Glutamatergic neuron (in vitro differentiated cells): Measurements from ENCODE around the gene ZNF597. TPM values are rescaled to one million over a fixed set of nuclear protein-coding genes. Genes with fewer than 3 reads are reported as not detected.
"Not testable (repeated sequence)": the region's sequence is repeated elsewhere in the genome, so short reads cannot be mapped to it uniquely, and the experiment has no call there.

Experiments used
- DNase-seq: peaks from one replicate; pipeline ENCODE4 v3.0.0; 2022
- H3K27ac Mint-ChIP-seq: one replicate; pipeline ENCODE4 v1.8.0; 2020; ENCODE audit warnings: mild to moderate bottlenecking, mixed read lengths, inconsistent platforms; ENCODE audit not compliant: unreplicated experiment
- H3K27me3 Mint-ChIP-seq: one replicate; pipeline ENCODE4 v1.8.0; 2020; ENCODE audit warnings: mild to moderate bottlenecking, moderate library complexity, mixed read lengths, inconsistent platforms; ENCODE audit not compliant: unreplicated experiment
- H3K36me3 Mint-ChIP-seq: one replicate; pipeline ENCODE4 v1.8.0; 2020; ENCODE audit warnings: mild to moderate bottlenecking, mixed read lengths, inconsistent platforms; ENCODE audit not compliant: unreplicated experiment
- H3K4me1 Mint-ChIP-seq: one replicate; pipeline ENCODE4 v1.8.0; 2020; ENCODE audit warnings: mild to moderate bottlenecking, low read depth, mixed read lengths, inconsistent platforms; ENCODE audit not compliant: unreplicated experiment
- H3K4me3 Mint-ChIP-seq: one replicate; pipeline ENCODE4 v1.8.0; 2020; ENCODE audit warnings: mild to moderate bottlenecking, mixed read lengths, inconsistent platforms; ENCODE audit not compliant: unreplicated experiment
- H3K9me3 Mint-ChIP-seq: one replicate; pipeline ENCODE4 v1.8.0; 2020; ENCODE audit warnings: mild to moderate bottlenecking, moderate library complexity, mixed read lengths, inconsistent platforms; ENCODE audit not compliant: unreplicated experiment
- total RNA-seq: library from RNA; stranded (reverse); fragmentation: NEBNext Ultra II Directional; extraction: Animal tissue kit (Norgen Biotek cat#: 25700); gene quantifications from one replicate; pipeline ENCODE4 v1.2.1, GENCODE V29; 2021; ENCODE audit not compliant: unreplicated experiment
- TF ChIP-seq, protein P1 (sequence below): fragments of 200-600 bp; sonication (generic); IDR thresholded peaks from one replicate; pipeline ENCODE4 v1.5.0; 2021; ENCODE audit not compliant: partially characterized antibody, unreplicated experiment

The ZNF597 gene
- total RNA-seq, 1 donor from 2014 or later, result 1.9 TPM

DNA sequence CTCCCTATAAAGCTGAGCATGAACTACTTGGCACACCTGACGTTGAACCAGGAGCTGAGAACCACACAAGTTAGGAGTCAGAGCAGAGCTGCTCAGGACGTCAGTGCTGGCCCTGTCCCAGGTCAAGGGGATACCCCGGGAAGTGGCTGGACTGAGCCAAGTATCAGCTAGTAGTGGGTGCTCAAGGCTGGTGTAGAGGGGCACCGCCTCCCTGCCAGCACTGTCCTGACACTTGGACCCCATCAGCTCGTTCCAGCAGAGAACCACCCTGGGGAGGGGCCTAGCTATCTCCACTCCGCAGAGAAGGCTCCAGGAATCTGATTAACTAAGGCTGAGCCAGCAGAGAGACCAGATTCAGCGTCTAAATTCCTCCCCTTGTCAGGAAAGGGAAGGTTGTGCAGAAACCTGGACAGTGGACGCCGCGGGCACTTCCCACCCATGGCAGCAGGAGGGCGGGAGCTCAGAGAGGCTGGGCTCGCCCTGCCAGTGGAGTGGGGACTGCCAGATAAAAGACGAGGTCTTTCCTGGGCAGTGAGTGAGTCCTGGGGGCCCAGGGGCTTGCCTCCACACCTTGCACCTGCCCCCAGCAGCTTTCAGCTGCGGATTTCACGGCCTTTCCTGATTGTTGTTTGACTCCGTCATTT is 31.0 kb upstream of the ZNF597 start:
- peak overlapping the region; percentile 20 for H3K27ac Mint-ChIP-seq
- H3K36me3 Mint-ChIP-seq, result no peaks in the 10 kb centered on the region
- TF ChIP-seq, protein P1, sequence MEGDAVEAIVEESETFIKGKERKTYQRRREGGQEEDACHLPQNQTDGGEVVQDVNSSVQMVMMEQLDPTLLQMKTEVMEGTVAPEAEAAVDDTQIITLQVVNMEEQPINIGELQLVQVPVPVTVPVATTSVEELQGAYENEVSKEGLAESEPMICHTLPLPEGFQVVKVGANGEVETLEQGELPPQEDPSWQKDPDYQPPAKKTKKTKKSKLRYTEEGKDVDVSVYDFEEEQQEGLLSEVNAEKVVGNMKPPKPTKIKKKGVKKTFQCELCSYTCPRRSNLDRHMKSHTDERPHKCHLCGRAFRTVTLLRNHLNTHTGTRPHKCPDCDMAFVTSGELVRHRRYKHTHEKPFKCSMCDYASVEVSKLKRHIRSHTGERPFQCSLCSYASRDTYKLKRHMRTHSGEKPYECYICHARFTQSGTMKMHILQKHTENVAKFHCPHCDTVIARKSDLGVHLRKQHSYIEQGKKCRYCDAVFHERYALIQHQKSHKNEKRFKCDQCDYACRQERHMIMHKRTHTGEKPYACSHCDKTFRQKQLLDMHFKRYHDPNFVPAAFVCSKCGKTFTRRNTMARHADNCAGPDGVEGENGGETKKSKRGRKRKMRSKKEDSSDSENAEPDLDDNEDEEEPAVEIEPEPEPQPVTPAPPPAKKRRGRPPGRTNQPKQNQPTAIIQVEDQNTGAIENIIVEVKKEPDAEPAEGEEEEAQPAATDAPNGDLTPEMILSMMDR, result no peak
- H3K27me3 Mint-ChIP-seq, result peaks cover 2% of the 10 kb centered on the region
- no peak for DNase-seq
- peaks cover 8% of the 10 kb centered on the region for H3K4me1 Mint-ChIP-seq
- H3K4me3 Mint-ChIP-seq, result no peak overlapping the region
- H3K9me3 Mint-ChIP-seq, result peaks cover 6% of the 10 kb centered on the region

DNA sequence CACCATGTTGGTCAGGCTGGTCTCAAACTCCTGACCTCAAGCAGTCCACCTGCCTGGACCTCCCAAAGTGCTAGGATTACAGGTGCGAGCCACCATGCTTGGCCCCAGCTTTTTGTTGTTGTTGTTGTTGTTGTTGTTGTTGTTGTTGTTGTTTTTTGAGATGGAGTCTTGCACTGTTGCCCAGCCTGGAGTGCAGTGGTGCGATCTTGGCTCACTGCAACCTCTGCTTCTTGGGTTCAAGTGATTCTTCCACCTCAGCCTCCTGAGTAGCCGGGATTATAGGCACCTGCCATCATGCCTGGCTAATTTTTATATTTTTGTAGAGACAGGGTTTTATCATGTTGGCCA is 30.3 kb upstream of the ZNF597 start:
- not testable (repeated sequence) for H3K9me3 Mint-ChIP-seq, H3K27ac Mint-ChIP-seq, H3K4me1 Mint-ChIP-seq, DNase-seq, H3K27me3 Mint-ChIP-seq, H3K4me3 Mint-ChIP-seq, H3K36me3 Mint-ChIP-seq

DNA sequence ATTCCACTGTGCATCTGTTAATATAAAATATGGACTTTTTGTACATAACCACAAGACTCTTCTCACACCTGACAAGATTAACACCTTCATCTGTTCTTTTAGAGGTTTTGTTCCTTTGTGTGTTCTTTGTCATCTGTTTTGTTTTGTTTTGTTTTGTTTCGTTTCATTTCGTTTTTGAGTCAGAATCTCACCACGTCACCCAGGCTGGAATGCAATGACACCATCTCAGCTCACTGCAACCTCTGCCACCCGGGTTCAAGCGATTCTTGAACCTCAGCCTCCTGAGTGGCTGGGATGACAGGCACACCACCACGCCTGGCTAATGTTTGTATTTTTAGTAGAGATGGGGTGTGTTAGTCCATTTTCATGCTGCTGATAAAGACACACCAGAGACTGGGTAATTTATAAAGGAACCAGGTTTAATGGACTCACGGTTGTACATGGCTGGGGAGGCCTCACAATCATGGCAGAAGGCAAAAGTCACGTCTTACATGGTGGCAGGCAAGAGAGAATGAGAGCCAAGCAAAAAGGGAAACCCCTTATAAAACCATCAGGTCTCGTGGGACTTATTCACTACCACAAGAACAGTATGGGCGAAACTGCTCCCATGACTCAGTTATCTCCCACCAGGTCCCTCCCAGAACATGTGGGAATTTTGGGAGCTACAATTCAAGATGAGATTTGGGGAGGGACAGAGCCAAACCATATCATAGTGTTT is 29.7 kb upstream of the ZNF597 start:
- DNase-seq, result no peak
- Mint-ChIP-seq H3K27me3 (peaks cover 2% of the 10 kb centered on the region), H3K27ac (no peak overlapping the region), H3K4me3 (no peak overlapping the region), H3K36me3 (no peaks in the 10 kb centered on the region), H3K9me3 (peaks cover 6% of the 10 kb centered on the region), H3K4me1 (peaks cover 2% of the 10 kb centered on the region)
- TF ChIP-seq, protein P1, result no peak

DNA sequence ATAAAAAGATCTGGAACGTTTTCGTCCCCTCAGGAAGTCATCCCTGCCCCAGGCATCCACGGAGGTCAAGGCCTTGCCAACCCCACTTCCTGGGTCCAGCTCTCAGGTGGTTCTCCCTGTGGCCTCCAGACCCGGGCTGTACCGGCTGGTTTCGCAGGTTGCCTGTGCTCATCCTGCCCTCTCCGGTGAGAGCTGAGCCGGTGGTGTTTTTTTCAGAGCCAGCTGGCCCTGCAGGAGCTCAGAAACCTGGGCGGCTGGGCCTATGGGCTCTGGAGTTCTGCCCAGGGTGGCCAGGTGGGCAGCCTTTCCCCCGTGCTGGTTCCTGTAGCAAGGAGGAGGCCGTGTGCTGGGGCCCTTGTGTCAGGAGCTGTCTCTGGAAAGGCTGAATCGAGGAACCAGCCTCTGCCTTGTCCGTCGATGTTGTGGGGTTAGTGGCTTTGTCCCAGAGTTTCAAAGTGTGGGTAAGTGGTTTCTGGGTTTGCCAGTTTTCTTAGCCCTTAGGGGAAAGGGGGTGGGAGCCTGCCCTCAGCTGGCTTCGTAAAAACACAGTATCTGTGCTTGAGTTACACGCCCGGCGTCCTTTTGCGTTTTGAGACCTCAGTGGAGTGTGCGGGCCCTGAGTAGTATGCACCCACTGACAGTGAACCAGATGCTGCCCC is 28.3 kb upstream of the ZNF597 start:
- peaks cover 12% of the 10 kb centered on the region for H3K4me1 Mint-ChIP-seq
- H3K27me3 Mint-ChIP-seq, result peaks cover 2% of the 10 kb centered on the region
- peaks cover 5% of the 10 kb centered on the region for H3K36me3 Mint-ChIP-seq
- H3K4me3 Mint-ChIP-seq, result no peak overlapping the region
- no peak for DNase-seq
- H3K9me3 Mint-ChIP-seq, result peaks cover 7% of the 10 kb centered on the region
- TF ChIP-seq, protein P1, result no peak
- no peak overlapping the region for H3K27ac Mint-ChIP-seq

DNA sequence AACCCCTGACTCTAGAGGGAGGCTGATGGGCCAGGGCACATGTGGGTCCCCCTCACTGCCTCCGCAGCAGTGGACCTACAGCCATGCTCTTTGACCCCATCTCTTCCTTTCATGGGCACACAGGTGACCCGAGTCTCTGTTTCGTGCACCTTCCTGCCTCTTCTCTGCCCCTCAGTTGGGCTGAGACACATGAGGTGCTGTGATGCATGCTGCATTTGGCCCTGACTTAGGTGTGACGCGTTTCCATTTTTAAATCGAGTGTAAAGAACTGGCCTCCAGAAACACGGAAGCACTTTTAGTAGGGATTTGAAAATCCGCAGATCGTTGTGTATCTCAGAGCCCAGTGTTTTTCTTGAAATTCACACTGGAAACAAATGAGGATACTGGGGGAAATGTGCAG is 27.4 kb upstream of the ZNF597 start:
- H3K36me3 Mint-ChIP-seq, result peaks cover 7% of the 10 kb centered on the region
- TF ChIP-seq, protein P1, result no peak
- no peak for DNase-seq
- H3K4me1 Mint-ChIP-seq, result peaks cover 16% of the 10 kb centered on the region
- H3K9me3 Mint-ChIP-seq, result peaks cover 7% of the 10 kb centered on the region
- H3K4me3 Mint-ChIP-seq, result no peak overlapping the region
- peaks cover 2% of the 10 kb centered on the region for H3K27me3 Mint-ChIP-seq
- H3K27ac Mint-ChIP-seq, result no peak overlapping the region
